Activated CD4-positive, alpha-beta T cell treated with anti-CD3 and anti-CD28 coated beads for 36 hours (primary cell): ENCODE results near the gene CLEC18A. TPM values are rescaled to one million over a fixed set of nuclear protein-coding genes. Genes with fewer than 3 reads are reported as not detected.
"Not testable (repeated sequence)": the region's sequence is repeated elsewhere in the genome, so short reads cannot be mapped to it uniquely, and the experiment has no call there.

Source experiments
- ATAC-seq: fragments of 200-7000 bp; cut with Tn5 transposase; one replicate; pipeline ENCODE4 v1.10.0; 2021; ENCODE audit warnings: mild to moderate bottlenecking, moderate library complexity
- CTCF ChIA-PET: fragments of 350-600 bp; sonication (Branson Sonifier 250); formaldehyde crosslinking; loops from one replicate; lab custom pipeline; 2021; ENCODE audit warnings: antibody characterized with exemption; lab: Charles Lee
- POLR2A ChIA-PET: fragments of 350-600 bp; sonication (Branson Sonifier 250); formaldehyde crosslinking; loops from one replicate; lab custom pipeline; 2021; ENCODE audit warnings: antibody characterized with exemption, inconsistent platforms; lab: Charles Lee
- DNase-seq: peaks from one replicate; pipeline ENCODE4 v3.0.0-alpha.2; 2020
- H3K27ac Mint-ChIP-seq: one replicate; pipeline ENCODE4 v1.8.0; 2021; ENCODE audit warnings: mixed read lengths
- H3K27me3 Mint-ChIP-seq: one replicate; pipeline ENCODE4 v1.8.0; 2021; ENCODE audit warnings: mixed read lengths
- H3K36me3 Mint-ChIP-seq: one replicate; pipeline ENCODE4 v1.8.0; 2021; ENCODE audit warnings: low read depth, mixed read lengths
- H3K4me1 Mint-ChIP-seq: one replicate; pipeline ENCODE4 v1.8.0; 2021; ENCODE audit warnings: mixed read lengths
- H3K4me3 Mint-ChIP-seq: one replicate; pipeline ENCODE4 v1.8.0; 2021; ENCODE audit warnings: mild to moderate bottlenecking, moderate library complexity, mixed read lengths
- H3K9me3 Mint-ChIP-seq: one replicate; pipeline ENCODE4 v1.8.0; 2021; ENCODE audit warnings: low read depth, mixed read lengths
- intact Hi-C, 2 experiments: fragments of 100-400 bp; cut with DNase I in 1 of 2; cut with micrococcal nuclease in 1 of 2; formaldehyde crosslinking; loops; one replicate each; pipeline versions ENCODE4 v1.14.2 to v1.15.1; 2022 to 2024; cut with DNase I, micrococcal nuclease
- microRNA-seq: library from miRNA; unstranded; fragments of <30 nt; microRNA quantifications from one replicate; pipeline ENCODE4 v1.2.0, GENCODE V29; 2021; ENCODE audit warnings: borderline replicate concordance
- total RNA-seq, 2 experiments: library from RNA; stranded (reverse); gene quantifications; one replicate each; pipeline ENCODE4 v1.2.3, GENCODE V29; 2021

CLEC18A gene
- total RNA-seq, 2 experiments from 2014 or later, result 0.32 to 0.37 TPM

- not testable (repeated sequence) for H3K4me3 Mint-ChIP-seq
These were observed 57.5 kb downstream of the CLEC18A start for GRCh38 chr16:70008604-70009003.

DNA sequence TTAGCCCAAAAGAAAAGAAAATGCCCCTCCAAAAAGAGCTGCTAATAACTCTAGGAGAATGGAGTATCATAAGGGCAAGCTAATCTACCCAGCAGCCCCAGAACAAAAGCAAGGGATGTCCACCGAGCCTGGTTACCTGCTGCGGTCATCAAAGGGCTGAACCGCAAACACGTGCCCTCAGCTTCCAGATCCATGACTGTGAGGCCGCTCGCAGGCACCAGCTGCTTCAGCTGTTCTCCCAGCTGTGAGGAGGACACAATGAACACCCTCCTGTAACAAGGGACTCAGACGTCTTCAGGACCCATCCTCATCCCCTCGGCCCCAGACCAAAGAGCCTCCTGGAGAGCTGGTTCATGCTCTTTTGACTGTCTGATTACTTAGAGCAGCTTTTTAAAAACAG is 59.5 kb downstream of the CLEC18A start:
- peaks cover 10% of the 10 kb centered on the region for H3K36me3 Mint-ChIP-seq
- H3K4me3 Mint-ChIP-seq, H3K9me3 Mint-ChIP-seq, ATAC-seq, POLR2A ChIA-PET, intact Hi-C loops, CTCF ChIA-PET, H3K27me3 Mint-ChIP-seq, H3K27ac Mint-ChIP-seq, H3K4me1 Mint-ChIP-seq, DNase-seq: not testable (repeated sequence)

More at GRCh38 chr16:70008604-70009003, 57.5 kb downstream of the CLEC18A start:
- H3K27me3 Mint-ChIP-seq, POLR2A ChIA-PET, intact Hi-C loops, CTCF ChIA-PET, DNase-seq, H3K9me3 Mint-ChIP-seq, H3K4me1 Mint-ChIP-seq, H3K27ac Mint-ChIP-seq, ATAC-seq: not testable (repeated sequence)
- peaks cover 13% of the 10 kb centered on the region for H3K36me3 Mint-ChIP-seq

- intact Hi-C loops, H3K27me3 Mint-ChIP-seq, H3K4me3 Mint-ChIP-seq, CTCF ChIA-PET, H3K27ac Mint-ChIP-seq, H3K4me1 Mint-ChIP-seq, POLR2A ChIA-PET, ATAC-seq, H3K9me3 Mint-ChIP-seq, DNase-seq: not testable (repeated sequence)
- H3K36me3 Mint-ChIP-seq, result peaks cover 13% of the 10 kb centered on the region
These were observed 60.0 kb downstream of the CLEC18A start for GRCh38 chr16:70011120-70011519.

DNA sequence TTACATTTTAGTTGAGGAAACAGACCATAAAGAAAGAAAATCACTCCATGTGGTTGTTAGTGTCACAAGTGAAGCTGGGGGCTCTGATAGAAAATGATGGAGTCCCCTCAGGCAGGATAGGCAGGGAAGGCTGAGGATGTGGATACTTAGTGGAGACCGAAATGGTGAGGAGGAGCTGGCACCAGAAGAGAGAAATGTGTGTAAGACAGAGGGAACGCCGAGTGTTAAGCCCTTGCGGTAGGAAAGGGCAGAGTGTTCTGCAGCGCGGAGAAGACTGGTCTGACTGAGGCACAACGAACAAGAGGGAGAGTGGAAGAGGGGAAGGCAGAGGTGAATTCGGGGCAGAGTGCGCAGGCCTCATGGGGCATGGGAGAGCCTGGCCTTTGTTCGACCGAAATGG is 61.2 kb downstream of the CLEC18A start:
- H3K27me3 Mint-ChIP-seq, H3K4me1 Mint-ChIP-seq, H3K27ac Mint-ChIP-seq, CTCF ChIA-PET, DNase-seq, H3K9me3 Mint-ChIP-seq, POLR2A ChIA-PET, ATAC-seq, intact Hi-C loops, H3K4me3 Mint-ChIP-seq: not testable (repeated sequence)
- peaks cover 16% of the 10 kb centered on the region for H3K36me3 Mint-ChIP-seq

GRCh38 chr16:70012951-70013350 is 61.8 kb downstream of the CLEC18A start:
- H3K27me3 Mint-ChIP-seq, H3K4me3 Mint-ChIP-seq, CTCF ChIA-PET, intact Hi-C loops, H3K9me3 Mint-ChIP-seq, DNase-seq, POLR2A ChIA-PET, ATAC-seq, H3K27ac Mint-ChIP-seq, H3K4me1 Mint-ChIP-seq: not testable (repeated sequence)
- H3K36me3 Mint-ChIP-seq, result peaks cover 16% of the 10 kb centered on the region

Small RNAs within 50 kb of the gene (microRNA-seq; reads per million reads assigned to microRNA genes)
- gene MIR140, result 5,004 reads per million, percentile 94 among the genes with 10 or more reads in this experiment

Other genes starting within 250 kb of the CLEC18A start
- 10 to 100 TPM in 1 of 2 experiments, 1 to 10 TPM in 1; 9.9 to 11.4 TPM for gene NQO1, start 224.8 kb upstream of the CLEC18A start, total RNA-seq
- 100 to 1,000 TPM; 109 to 112 TPM for gene NOB1, start 196.4 kb upstream of the CLEC18A start, total RNA-seq
- gene WWP2, start 189.0 kb upstream of the CLEC18A start, total RNA-seq, result 10 to 100 TPM; 43.3 to 44.6 TPM
- gene PDPR, start 163.0 kb downstream of the CLEC18A start, total RNA-seq, result 10 to 100 TPM; 26.4 to 26.7 TPM
- gene CLEC18C, start 222.5 kb downstream of the CLEC18A start, total RNA-seq, result under 1 TPM in 1 of 2 experiments, not detected in 1; 0.25 TPM